Ovary (tissue), 9 donors: ENCODE results near the gene ATG16L2. TPM values are rescaled to one million over a fixed set of nuclear protein-coding genes. Genes with fewer than 3 reads are reported as not detected.
A peak's percentile ranks its signal among the peaks of the same experiment; 100 is the strongest.

Experiments used
- DNase-seq, 5 donors: peaks; one replicate each; pipeline ENCODE4 v3.0.0-alpha.2; 2019 to 2020
- H3K27ac ChIP-seq, 2 donors: fragments of 200-600 bp; one replicate each; pipeline versions ENCODE4 v1.5.1 to v1.8.0; 2019 to 2022
- H3K27me3 ChIP-seq: fragments of 200-600 bp; one replicate; pipeline ENCODE4 v1.8.0; 2022
- H3K36me3 ChIP-seq: fragments of 200-600 bp; sonication (generic); one replicate; pipeline ENCODE4 v1.5.1; 2019
- H3K4me1 ChIP-seq: one replicate; pipeline ENCODE4 v1.8.1; 2013; ENCODE audit warnings: mild to moderate bottlenecking, moderate library complexity; ENCODE audit not compliant: insufficient read depth
- H3K4me3 ChIP-seq: fragments of 200-600 bp; sonication (generic); one replicate; pipeline ENCODE4 v1.5.1; 2017
- H3K9me3 ChIP-seq, 2 donors: fragments of 200-600 bp in 1 of 2; sonication (generic) in 1 of 2; one replicate each; pipeline versions ENCODE4 v1.5.1 to v1.8.1; 2013 to 2019; ENCODE audit warnings: mild to moderate bottlenecking in 1 of 2, moderate library complexity in 1 of 2
- EP300 ChIP-seq: sonication (generic); formaldehyde crosslinking; IDR thresholded peaks from one replicate; pipeline ENCODE4 v1.6.1; 2017; ENCODE audit warnings: antibody characterized with exemption
- POLR2A ChIP-seq: fragments of 450-650 bp; IDR thresholded peaks from one replicate; pipeline ENCODE4 v1.6.1; 2017; ENCODE audit warnings: antibody characterized with exemption, mild to moderate bottlenecking, moderate library complexity
- WGBS, 3 donors: extraction: QIAGEN DNeasy Blood & Tissue Kit in 1 of 3; methylation state at CpG; one replicate each; pipeline versions ENCODE4 v1.1.5 to v1.1.7; 2013 to 2017; 5-methylcytosine and 5-hydroxymethylcytosine counted together
- intact Hi-C, 4 donors: fragments of 100-400 bp; cut with DNase I; formaldehyde crosslinking; loops; one replicate each; pipeline versions ENCODE4 v1.11.0 to v1.15.1; 2022 to 2023
- polyA plus RNA-seq, 2 donors: library from polyadenylated mRNA; stranded (reverse); fragments of 200-250 nt in 1 of 2; fragments of 350-450 nt in 1 of 2; fragmentation: Illumina TruSeq in 1 of 2; extraction: RNeasy Lipid Tissue Mini Kit (QIAGEN cat#74804) in 1 of 2; gene quantifications; one replicate each; pipeline ENCODE4 v1.2.3, GENCODE V29; 2013 to 2014
- total RNA-seq, 7 donors: library from RNA; depleted of rRNA in 2 of 7; stranded (reverse); fragments of >200 nt in 2 of 7; fragmentation: NEBNext Ultra II Directional in 3 of 7; extraction: Animal tissue kit (Norgen Biotek cat#: 25700) in 3 of 7; gene quantifications; one replicate each; pipeline versions ENCODE4 v1.1.0 to v1.2.4, GENCODE V29; 2016 to 2023
- TF ChIP-seq, protein P1 (sequence below), 3 donors: fragments of 450-650 bp in 2 of 3; fragments of 200-600 bp in 1 of 3; IDR thresholded peaks; one replicate each; pipeline versions ENCODE4 v1.5.1 to v1.8.0; 2016 to 2022; ENCODE audit warnings: antibody characterized with exemption in 3 of 3, mild to moderate bottlenecking in 1 of 3
- donor health status: DM: no; HTN: no; CAD: no; lungs with moderate emphysema.
- donor health status: DM: no; HTN: no; CAD: no.
- donor health status: Bipolar disorder and iron deficiency.
- donor health status: DM: yes; HTN: yes; CAD: no.
- donor health status: DM: no; HTN: no; CAD: no.
- donor health status: DM: yes; HTN: yes; CAD: no.

The ATG16L2 gene
- total and polyA plus RNA-seq, 9 donors, result 21.8 to 42.3 (median 30.3) TPM

DNA sequence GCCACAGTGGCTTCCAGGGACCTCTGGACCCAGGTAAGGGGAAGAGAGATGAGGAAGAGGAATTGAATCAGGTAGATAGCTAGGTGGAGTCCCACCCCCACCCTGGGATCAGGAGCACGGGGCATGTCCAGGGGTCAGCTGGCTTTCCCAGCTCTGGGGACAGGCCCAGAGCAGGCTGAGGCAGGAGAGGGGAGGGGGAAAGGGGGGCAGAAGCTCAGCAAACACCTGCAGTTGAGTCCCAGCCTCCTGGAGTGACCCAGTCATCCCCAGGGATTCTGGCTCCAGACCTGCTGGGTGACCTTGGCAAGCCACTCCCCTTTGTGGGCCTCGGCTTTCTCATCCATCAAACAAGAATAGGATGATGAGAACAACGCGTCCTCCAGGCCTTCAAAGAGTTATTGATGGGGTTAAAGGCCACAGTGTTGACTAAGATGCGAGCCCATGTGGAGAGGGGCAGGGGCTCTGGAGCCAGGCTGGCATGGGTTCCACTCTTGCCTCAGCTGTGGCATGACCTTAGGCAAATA is 36.4 kb upstream of the ATG16L2 start:
- intact Hi-C loops, result no loop called here
- no peak for DNase-seq
- no peaks in the 10 kb centered on the region for H3K27me3 ChIP-seq
- H3K27ac ChIP-seq, result peak overlapping the region in 1 of 2 donors; percentile 25
- H3K9me3 ChIP-seq, result no peaks in the 10 kb centered on the region
- H3K4me3 ChIP-seq, result no peak overlapping the region
- 41 to 76% (median 60%) methylated on average over 5 of the region's 5 CpGs for WGBS, 3 donors
- TF ChIP-seq, protein P1, sequence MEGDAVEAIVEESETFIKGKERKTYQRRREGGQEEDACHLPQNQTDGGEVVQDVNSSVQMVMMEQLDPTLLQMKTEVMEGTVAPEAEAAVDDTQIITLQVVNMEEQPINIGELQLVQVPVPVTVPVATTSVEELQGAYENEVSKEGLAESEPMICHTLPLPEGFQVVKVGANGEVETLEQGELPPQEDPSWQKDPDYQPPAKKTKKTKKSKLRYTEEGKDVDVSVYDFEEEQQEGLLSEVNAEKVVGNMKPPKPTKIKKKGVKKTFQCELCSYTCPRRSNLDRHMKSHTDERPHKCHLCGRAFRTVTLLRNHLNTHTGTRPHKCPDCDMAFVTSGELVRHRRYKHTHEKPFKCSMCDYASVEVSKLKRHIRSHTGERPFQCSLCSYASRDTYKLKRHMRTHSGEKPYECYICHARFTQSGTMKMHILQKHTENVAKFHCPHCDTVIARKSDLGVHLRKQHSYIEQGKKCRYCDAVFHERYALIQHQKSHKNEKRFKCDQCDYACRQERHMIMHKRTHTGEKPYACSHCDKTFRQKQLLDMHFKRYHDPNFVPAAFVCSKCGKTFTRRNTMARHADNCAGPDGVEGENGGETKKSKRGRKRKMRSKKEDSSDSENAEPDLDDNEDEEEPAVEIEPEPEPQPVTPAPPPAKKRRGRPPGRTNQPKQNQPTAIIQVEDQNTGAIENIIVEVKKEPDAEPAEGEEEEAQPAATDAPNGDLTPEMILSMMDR (IDR thresholded peaks at IDR 0.05), result no peak
- no peak for TF ChIP-seq POLR2A
- TF ChIP-seq EP300, result no peak
- no peaks in the 10 kb centered on the region for H3K36me3 ChIP-seq
- peaks cover 8% of the 10 kb centered on the region for H3K4me1 ChIP-seq

DNA sequence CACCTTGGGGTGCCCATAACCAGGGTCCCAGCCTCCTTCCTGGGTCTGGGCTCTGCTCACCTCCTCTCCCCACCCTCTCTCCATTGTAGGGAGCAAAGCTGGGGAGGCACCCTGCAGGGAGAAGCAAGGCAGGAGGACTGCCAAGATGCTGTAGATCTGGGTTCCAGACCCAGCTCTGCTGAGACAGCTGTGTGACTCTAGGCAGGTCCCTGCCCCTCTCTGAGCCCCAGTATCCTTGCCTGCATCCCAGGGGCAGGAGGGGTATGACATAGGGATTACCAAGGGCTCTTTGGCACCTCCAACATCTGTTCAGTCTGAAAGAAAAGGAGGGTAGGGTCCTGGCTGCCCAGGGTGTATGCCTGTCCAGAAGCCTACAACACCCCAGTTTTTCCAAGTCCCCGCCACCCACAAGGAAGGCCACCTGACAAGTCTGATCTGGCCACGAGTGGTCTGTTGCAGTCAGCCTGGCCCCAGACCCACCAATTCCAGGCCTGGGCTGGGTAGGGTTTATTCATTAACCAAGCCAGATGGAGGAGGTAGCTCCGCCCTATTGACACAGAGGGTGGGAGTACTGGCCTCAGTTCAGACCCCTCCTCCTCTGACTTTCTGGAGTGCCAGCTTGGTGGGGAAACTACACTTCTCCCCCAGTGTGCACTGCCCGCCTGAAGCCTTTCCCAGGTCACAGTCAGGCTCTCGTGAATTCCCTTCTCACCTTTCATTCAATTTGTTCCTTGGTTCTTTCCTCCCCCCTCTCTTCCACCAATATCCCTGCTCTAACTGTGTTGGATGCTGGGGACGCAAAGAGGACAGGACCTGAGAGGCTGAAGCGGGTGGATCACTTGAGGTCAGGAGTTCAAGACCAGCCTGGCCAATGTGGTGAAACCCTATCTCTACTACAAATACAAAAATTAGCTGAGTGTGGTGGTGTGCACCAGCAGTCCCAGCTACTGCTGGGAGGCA is 35.4 kb upstream of the ATG16L2 start:
- TF ChIP-seq, protein P1 (IDR thresholded peaks at IDR 0.05), result no peak
- TF ChIP-seq EP300 (no peak), POLR2A (no peak)
- no peaks in the 10 kb centered on the region for H3K9me3 ChIP-seq
- DNase-seq, result no peak
- H3K4me3 ChIP-seq, result no peak overlapping the region
- WGBS, 3 donors, result 92 to 96% (median 94%) methylated on average over 7 of the region's 7 CpGs
- H3K4me1 ChIP-seq, result peaks cover 5% of the 10 kb centered on the region
- H3K36me3 ChIP-seq, result no peaks in the 10 kb centered on the region
- peak overlapping the region in 1 of 2 donors; percentile 36 for H3K27ac ChIP-seq
- intact Hi-C loops, result no loop called here
- H3K27me3 ChIP-seq, result no peaks in the 10 kb centered on the region

DNA sequence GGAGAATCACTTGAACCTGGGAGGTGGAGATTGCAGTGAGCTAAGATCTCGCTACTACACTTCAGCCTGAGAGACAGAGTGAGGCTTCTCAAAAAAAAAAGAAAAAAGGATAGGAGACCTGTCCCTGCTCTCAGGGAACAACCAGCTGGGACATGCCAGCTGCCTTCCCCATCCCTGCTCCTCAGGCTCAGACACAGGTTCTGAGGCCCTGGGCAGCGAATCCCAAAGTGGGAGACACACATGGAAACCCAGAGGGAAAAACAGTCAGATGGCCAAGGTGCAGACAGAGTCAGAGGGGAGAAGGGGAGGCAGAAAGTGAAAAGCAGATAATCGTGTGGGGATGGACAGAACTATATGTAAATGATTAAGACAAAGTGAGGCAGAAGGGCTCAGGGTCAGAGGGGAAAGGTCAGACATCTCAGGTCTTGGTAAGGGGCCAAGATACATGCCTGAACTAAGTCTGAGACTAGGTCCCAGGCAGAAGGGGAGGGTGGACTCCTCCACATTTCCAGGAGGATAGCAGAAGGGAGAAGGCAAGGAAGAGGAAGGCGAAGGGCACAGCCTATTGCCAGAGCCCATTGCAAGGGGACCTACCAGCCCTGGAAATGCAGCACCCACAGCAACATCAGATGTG is 34.6 kb upstream of the ATG16L2 start:
- H3K9me3 ChIP-seq, result no peaks in the 10 kb centered on the region
- no peak overlapping the region for H3K27ac ChIP-seq
- no peaks in the 10 kb centered on the region for H3K27me3 ChIP-seq
- no peak for DNase-seq
- TF ChIP-seq EP300 (no peak), POLR2A (no peak)
- TF ChIP-seq, protein P1 (IDR thresholded peaks at IDR 0.05), result no peak
- H3K4me1 ChIP-seq, result peaks cover 5% of the 10 kb centered on the region
- no peak overlapping the region for H3K4me3 ChIP-seq
- H3K36me3 ChIP-seq, result no peaks in the 10 kb centered on the region
- WGBS, 3 donors, result 85 to 94% (median 93%) methylated on average over 4 of the region's 4 CpGs
- intact Hi-C loops, result loop anchor here in 1 of 4 donors (10.0 kb wide), 1 partner anchor 185 kb away; no protein-coding TSS in a partner anchor

DNA sequence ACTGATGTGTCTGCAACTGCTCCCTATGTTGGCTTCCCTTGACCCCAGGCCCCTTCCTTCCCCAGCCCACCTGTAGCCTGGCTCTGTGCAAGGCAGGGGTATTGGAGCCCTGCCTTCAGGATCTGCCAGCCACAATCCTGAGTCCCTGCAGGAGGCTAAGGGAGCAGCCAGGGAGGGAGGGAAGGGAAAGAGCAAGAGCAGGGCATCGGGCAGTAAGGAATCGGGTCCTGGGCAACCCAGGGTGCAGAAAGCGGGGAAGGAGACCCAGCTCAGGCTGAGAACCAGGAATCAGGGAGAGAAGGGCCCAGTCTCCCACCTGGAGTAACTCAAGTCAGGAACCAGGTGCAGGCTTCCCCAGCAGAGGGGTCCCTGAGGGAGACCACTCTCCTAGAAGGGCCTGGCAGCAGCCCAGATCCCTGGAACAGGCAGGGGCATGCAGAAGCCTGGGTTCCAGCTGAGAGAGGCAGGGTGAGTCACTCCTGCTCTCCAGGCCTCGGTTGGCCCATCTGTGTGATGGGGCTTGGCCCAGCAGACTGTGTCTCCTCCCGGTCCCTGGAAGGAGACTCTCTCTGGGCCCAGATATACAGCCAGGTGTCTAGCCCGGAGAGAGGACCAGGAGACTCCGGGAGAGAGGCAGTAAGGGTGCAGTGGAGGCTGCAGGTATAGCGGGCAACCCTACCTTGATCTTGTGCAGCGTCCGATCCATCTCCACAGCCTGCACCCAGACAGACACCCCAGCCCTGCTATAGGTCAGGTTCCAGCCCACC is 33.7 kb upstream of the ATG16L2 start:
- Histone ChIP-seq H3K27me3 (no peaks in the 10 kb centered on the region), H3K4me1 (peaks cover 5% of the 10 kb centered on the region), H3K36me3 (no peaks in the 10 kb centered on the region), H3K4me3 (peak overlapping the region; percentile 94), H3K27ac (peak overlapping the region in 1 of 2 donors; percentile 78), H3K9me3 (no peaks in the 10 kb centered on the region)
- TF ChIP-seq, protein P1 (IDR thresholded peaks at IDR 0.05), result no peak
- TF ChIP-seq POLR2A (no peak), EP300 (no peak)
- intact Hi-C loops, result loop anchor here in 1 of 4 donors (10.0 kb wide), 1 partner anchor 186 kb away; no protein-coding TSS in a partner anchor
- DNase-seq, result no peak
- 85 to 87% (median 87%) methylated on average over 10 of the region's 10 CpGs for WGBS, 3 donors
